Bronchial epithelial cell (primary cell): Measurements from ENCODE around the gene NSRP1. TPM values are rescaled to one million over a fixed set of nuclear protein-coding genes. Genes with fewer than 3 reads are reported as not detected.

ENCODE experiments used
- DNase-seq: peaks from one replicate; pipeline ENCODE4 v3.0.0-alpha.2; 2010; ENCODE audit warnings: low read depth
- FAIRE-seq: peaks from 2 replicates; lab custom pipeline; 2011; peaks lifted over from hg19 to GRCh38; lab: Jason Lieb, UNC
- H3K27me3 ChIP-seq: 2 replicates; pipeline ENCODE4 v1.5.1; 2011; ENCODE audit warnings: low read length; ENCODE audit not compliant: control insufficient read depth, insufficient read depth
- H3K36me3 ChIP-seq: 2 replicates; pipeline ENCODE4 v1.5.1; 2011; ENCODE audit warnings: low read length; ENCODE audit not compliant: control insufficient read depth, insufficient read depth
- H3K4me3 ChIP-seq: 2 replicates; pipeline ENCODE4 v1.5.1; 2011; ENCODE audit warnings: mild to moderate bottlenecking, low read depth, low read length, control low read depth
- total RNA-seq: library from RNA; depleted of rRNA; stranded (reverse); fragments of >200 nt; gene quantifications from 2 replicates; pipeline ENCODE4 v1.2.1, GENCODE V29; 2014
- TF ChIP-seq, protein P1 (sequence below): IDR thresholded peaks from 2 replicates; pipeline ENCODE4 v1.5.1; 2011; ENCODE audit warnings: mild to moderate bottlenecking, moderate library complexity, low read length, control low read depth, inconsistent platforms; ENCODE audit not compliant: insufficient read depth, severe bottlenecking

NSRP1 gene
- total RNA-seq, 1 donor from 2014 or later, result 8.7 TPM

DNA sequence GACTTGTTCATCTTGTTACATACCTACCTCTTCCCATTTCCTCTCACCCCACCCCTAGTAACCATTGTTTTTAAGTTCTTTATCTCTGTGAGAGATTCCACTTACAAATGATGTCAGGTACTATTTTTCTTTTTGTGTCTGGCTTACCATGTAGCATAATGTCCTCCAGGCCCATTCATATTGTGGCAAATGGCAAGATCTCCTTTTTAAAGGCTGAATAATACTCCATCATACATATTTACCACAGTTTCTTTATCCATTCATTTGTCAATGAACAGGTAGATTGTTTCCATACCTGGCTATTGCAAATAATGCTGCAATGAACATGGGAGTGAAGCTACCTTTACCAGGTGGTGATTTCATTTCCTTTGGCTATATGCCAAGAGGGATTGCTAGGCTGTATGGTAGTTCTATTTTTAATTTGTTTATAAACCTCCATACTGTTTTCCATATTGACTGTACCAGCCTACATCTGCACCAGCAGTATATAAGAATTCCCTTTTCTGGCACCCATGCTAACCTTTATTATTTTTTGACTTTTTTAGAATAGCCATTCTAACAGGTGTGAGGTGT lies 53.9 kb downstream of the NSRP1 start:
- peak; percentile 80 for DNase-seq
- Histone ChIP-seq H3K36me3 (peaks cover 2% of the 10 kb centered on the region), H3K27me3 (no peaks in the 10 kb centered on the region), H3K4me3 (no peak overlapping the region)
- TF ChIP-seq, protein P1, sequence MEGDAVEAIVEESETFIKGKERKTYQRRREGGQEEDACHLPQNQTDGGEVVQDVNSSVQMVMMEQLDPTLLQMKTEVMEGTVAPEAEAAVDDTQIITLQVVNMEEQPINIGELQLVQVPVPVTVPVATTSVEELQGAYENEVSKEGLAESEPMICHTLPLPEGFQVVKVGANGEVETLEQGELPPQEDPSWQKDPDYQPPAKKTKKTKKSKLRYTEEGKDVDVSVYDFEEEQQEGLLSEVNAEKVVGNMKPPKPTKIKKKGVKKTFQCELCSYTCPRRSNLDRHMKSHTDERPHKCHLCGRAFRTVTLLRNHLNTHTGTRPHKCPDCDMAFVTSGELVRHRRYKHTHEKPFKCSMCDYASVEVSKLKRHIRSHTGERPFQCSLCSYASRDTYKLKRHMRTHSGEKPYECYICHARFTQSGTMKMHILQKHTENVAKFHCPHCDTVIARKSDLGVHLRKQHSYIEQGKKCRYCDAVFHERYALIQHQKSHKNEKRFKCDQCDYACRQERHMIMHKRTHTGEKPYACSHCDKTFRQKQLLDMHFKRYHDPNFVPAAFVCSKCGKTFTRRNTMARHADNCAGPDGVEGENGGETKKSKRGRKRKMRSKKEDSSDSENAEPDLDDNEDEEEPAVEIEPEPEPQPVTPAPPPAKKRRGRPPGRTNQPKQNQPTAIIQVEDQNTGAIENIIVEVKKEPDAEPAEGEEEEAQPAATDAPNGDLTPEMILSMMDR, result no peak
- FAIRE-seq, result no peak

DNA sequence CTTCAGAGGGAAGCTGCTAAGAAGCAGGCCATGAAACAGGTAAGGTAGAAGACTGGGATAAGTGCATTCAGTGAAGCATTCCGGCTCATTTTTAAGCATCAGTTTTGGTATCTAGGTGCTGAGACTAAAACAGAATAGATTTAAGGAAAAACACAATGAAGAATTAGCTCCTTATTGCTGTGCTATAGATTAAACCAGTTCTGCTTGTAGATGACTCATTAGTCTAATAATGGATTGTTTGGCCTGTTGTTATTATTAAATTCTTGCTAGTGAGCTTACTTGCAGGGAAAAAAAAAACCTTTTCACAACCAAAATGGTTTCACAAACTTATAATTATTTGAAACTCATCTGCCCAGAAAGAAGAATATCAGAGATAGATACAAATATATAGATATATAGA lies 55.9 kb downstream of the NSRP1 start:
- Histone ChIP-seq H3K27me3 (no peaks in the 10 kb centered on the region), H3K4me3 (no peak overlapping the region), H3K36me3 (peaks cover 3% of the 10 kb centered on the region)
- TF ChIP-seq, protein P1, result no peak
- FAIRE-seq (no peak), DNase-seq (peak; percentile 59)

DNA sequence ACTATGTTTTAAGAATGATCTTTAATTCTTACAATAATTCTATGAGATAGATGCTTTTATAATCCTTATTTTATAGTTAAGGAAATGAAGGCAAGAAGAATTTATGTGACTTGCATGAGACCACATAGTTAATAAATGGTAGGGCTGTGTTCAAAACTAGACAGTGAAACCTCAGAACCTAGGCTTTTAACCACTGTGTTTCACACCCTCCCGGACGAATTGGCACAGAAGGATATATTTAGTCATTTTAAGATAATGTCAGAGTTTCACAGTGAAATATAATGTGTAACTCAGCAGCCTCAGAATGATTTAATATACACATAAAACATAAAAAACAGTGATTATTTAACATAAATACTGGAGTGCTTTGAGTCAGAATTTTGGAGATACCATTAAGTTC lies 57.0 kb downstream of the NSRP1 start:
- DNase-seq, result no peak
- TF ChIP-seq, protein P1, result no peak
- no peak overlapping the region for H3K4me3 ChIP-seq
- no peaks in the 10 kb centered on the region for H3K27me3 ChIP-seq
- no peak for FAIRE-seq
- H3K36me3 ChIP-seq, result peaks cover 4% of the 10 kb centered on the region

DNA sequence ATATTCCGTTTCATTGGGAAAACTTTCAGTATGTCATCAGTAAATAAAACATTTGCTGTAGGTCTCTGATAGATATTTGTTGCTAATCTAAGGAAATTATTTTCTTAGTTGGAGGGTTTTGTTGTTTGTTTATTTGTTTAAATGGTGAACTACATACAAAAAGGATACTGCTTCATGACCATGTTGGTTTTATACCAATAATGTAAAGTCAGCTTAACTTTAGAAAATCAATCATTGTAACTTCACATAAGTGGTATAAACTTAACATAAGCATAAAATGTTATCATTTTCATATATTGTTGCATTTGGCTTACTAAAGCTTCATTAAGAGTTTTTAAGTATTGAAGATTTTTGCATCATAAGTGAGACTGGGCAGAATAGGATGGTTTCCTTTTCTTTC lies 57.9 kb downstream of the NSRP1 start:
- DNase-seq (no peak), FAIRE-seq (no peak)
- Histone ChIP-seq H3K4me3 (no peak overlapping the region), H3K36me3 (peaks cover 6% of the 10 kb centered on the region), H3K27me3 (no peaks in the 10 kb centered on the region)
- TF ChIP-seq, protein P1, result no peak

DNA sequence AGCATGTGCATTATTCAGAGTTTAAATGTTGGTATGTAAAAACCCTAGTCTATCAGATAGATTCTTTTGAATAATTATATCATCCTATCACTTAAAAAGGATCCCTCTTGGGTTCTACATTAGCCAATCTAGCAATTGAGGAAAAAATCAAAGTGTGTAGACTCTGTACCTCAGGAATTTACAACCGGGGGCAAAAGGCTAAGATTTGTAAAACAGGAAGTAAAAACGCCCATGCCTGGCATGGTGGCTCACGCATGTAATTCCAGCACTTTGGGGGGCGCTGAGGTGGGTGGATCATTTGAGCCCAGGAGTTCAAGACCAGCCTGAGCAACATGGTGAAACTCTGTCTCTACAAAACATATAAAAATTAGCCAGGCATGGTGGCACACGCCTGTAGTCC lies 60.2 kb downstream of the NSRP1 start:
- DNase-seq, result no peak
- peaks cover 11% of the 10 kb centered on the region for H3K36me3 ChIP-seq
- FAIRE-seq, result no peak

DNA sequence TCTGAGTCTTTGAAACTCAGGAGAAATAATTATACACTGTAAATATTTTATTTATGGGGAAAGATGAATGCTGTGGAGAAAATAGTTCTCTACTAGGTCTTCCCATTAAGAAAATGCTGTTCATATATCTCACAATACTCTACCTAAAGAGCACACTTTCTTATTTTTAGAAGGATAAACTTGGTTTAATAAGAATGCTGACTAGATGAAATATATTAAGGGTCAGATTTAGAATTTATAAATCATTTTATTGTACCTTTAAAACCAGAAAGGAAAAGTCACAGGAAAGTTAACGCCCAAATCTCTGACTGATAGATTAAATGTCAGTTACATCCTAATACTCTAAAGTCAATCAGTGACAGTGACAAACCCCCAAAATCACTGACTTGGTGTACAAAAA lies 70.1 kb downstream of the NSRP1 start:
- TF ChIP-seq, protein P1, result no peak
- H3K27me3 ChIP-seq, result no peaks in the 10 kb centered on the region
- H3K4me3 ChIP-seq, result no peak overlapping the region
- DNase-seq, result no peak
- peaks cover 6% of the 10 kb centered on the region for H3K36me3 ChIP-seq
- no peak for FAIRE-seq

More for the DNA sequence above, 60.2 kb downstream of the NSRP1 start:
- TF ChIP-seq, protein P1, result no peak
- Histone ChIP-seq H3K4me3 (no peak overlapping the region), H3K27me3 (no peaks in the 10 kb centered on the region)
